Peyer's patch (tissue), 4 donors: ENCODE data around the gene CCDC15.

ENCODE experiments used
- POLR2A ChIP-seq, 2 donors: fragments of 450-650 bp; IDR thresholded peaks; one replicate each; pipeline ENCODE4 v1.5.1; 2017; ENCODE audit warnings: antibody characterized with exemption in 2 of 2, mild to moderate bottlenecking in 2 of 2, moderate library complexity in 2 of 2
- TF ChIP-seq, protein P1 (sequence below), 6 experiments: fragments of 450-650 bp in 4 of 6; fragments of 200-600 bp in 2 of 6; sonication (generic) in 1 of 6; IDR thresholded peaks; one replicate each; pipeline ENCODE4 v1.5.1; 2017 to 2019; ENCODE audit warnings: antibody characterized with exemption in 6 of 6, mild to moderate bottlenecking in 3 of 6, moderate library complexity in 1 of 6

DNA sequence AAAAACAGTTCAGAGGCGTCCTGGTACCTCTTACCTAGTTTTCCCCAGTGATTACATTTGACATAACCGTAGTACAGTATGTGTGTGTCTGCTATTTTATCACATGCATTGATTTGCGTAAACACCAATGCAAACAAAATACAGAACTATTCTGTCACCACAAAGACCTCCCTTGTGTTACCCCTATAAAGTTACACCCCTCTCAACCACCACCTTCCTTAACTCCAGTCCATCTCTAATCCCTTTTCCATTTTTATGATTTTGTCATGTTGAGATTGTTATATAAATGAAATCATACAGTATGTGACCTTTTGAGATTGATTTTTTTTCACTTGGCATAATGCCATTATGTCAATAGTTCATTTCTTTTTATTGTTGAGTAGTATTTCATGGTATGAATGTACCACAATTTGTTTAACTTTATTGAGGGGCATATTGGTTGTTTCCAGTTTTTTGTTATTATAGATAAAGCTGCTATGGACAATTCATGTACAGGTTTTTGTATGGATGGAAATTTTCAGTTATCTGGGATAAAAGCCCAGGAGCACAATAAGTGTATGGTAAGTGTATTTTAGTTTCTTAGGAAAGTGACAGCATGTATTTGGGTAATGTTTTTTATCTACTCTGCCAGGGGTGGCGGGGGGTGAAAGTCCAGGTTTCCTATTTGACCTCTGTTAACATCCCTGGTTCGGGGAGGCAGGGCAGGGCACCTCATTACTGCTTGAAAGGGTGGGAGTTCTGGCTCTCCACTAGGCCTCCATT, 103.1 kb downstream of the CCDC15 start:
- TF ChIP-seq, protein P1, sequence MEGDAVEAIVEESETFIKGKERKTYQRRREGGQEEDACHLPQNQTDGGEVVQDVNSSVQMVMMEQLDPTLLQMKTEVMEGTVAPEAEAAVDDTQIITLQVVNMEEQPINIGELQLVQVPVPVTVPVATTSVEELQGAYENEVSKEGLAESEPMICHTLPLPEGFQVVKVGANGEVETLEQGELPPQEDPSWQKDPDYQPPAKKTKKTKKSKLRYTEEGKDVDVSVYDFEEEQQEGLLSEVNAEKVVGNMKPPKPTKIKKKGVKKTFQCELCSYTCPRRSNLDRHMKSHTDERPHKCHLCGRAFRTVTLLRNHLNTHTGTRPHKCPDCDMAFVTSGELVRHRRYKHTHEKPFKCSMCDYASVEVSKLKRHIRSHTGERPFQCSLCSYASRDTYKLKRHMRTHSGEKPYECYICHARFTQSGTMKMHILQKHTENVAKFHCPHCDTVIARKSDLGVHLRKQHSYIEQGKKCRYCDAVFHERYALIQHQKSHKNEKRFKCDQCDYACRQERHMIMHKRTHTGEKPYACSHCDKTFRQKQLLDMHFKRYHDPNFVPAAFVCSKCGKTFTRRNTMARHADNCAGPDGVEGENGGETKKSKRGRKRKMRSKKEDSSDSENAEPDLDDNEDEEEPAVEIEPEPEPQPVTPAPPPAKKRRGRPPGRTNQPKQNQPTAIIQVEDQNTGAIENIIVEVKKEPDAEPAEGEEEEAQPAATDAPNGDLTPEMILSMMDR (IDR thresholded peaks at IDR 0.05) = no peak
- TF ChIP-seq POLR2A (IDR thresholded peaks at IDR 0.05) = no peak
